ENCODE data around the gene CLPSL2. TPM values are rescaled to one million over a fixed set of nuclear protein-coding genes. Genes with fewer than 3 reads are reported as not detected.
A peak's percentile ranks its signal among the peaks of the same experiment; 100 is the strongest.

CLPSL2 gene
- total and polyA plus RNA-seq, 2 donors from 2014 or later: not detected

GRCh38 chr6:35737413-35738211, 38.8 kb upstream of the CLPSL2 start:
- peak in 2 of 5 donors; percentile 79 to 88 for DNase-seq
- Histone ChIP-seq H3K27ac (ENCODE audit: low read depth in 2 of 2, low read length in 2 of 2) (no peak overlapping the region), H3K36me3 (ENCODE audit: control insufficient read depth in 2 of 3, insufficient read depth in 3 of 3, low read length in 3 of 3) (no peaks in the 10 kb centered on the region), H3K4me3 (ENCODE audit: low read length in 3 of 3) (no peak overlapping the region), H3K9ac (ENCODE audit: low read length in 3 of 3) (peak overlapping the region in 1 of 3 donors; percentile 67), H3K27me3 (ENCODE audit: control insufficient read depth, insufficient read depth, low read length) (no peaks in the 10 kb centered on the region), H3K4me1 (ENCODE audit: control insufficient read depth in 2 of 3, insufficient read depth in 2 of 3, low read depth in 1 of 3, low read length in 3 of 3) (peaks cover 3 to 18% (median 13%) of the 10 kb centered on the region in 3 donors), H3K9me3 (ENCODE audit: control insufficient read depth in 2 of 3, insufficient read depth in 1 of 3, low read length in 3 of 3) (no peaks in the 10 kb centered on the region)
- intact Hi-C loops (cut with DNase I): loop anchor here (5.0 kb wide), 2 partner anchors 155 to 215 kb away; no protein-coding TSS in a partner anchor
- no peak for FAIRE-seq
- peak; percentile 91 for TF ChIP-seq CTCF (IDR thresholded peaks at IDR 0.05; ENCODE audit: borderline replicate concordance, extremely low read depth, insufficient read depth)

GRCh38 chr6:35739645-35740524, 36.5 kb upstream of the CLPSL2 start:
- Histone ChIP-seq H3K9ac (ENCODE audit: low read length in 3 of 3) (no peak overlapping the region), H3K4me1 (ENCODE audit: control insufficient read depth in 2 of 3, insufficient read depth in 2 of 3, low read depth in 1 of 3, low read length in 3 of 3) (peaks cover 3 to 10% (median 9%) of the 10 kb centered on the region in 3 donors), H3K4me3 (ENCODE audit: low read length in 3 of 3) (no peak overlapping the region), H3K27me3 (ENCODE audit: control insufficient read depth, insufficient read depth, low read length) (no peaks in the 10 kb centered on the region), H3K9me3 (ENCODE audit: control insufficient read depth in 2 of 3, insufficient read depth in 1 of 3, low read length in 3 of 3) (no peaks in the 10 kb centered on the region), H3K36me3 (ENCODE audit: control insufficient read depth in 2 of 3, insufficient read depth in 3 of 3, low read length in 3 of 3) (no peaks in the 10 kb centered on the region), H3K27ac (ENCODE audit: low read depth in 2 of 2, low read length in 2 of 2) (peak overlapping the region in 1 of 2 donors; percentile 18)
- DNase-seq (peak in 1 of 5 donors; percentile 31), FAIRE-seq (no peak)
- TF ChIP-seq CTCF (IDR thresholded peaks at IDR 0.05; ENCODE audit: borderline replicate concordance, extremely low read depth, insufficient read depth): no peak
- intact Hi-C loops (cut with DNase I): loop anchor here (5.0 kb wide), 2 partner anchors 158 to 218 kb away; no protein-coding TSS in a partner anchor

- FAIRE-seq: no peak
- no peak for TF ChIP-seq CTCF (IDR thresholded peaks at IDR 0.05; ENCODE audit: borderline replicate concordance, extremely low read depth, insufficient read depth)
- intact Hi-C loops (cut with DNase I): no loop called here
- no peak for DNase-seq
- peaks cover 0 to under 1% (median 0%) of the 10 kb centered on the region in 3 donors for H3K9me3 ChIP-seq (ENCODE audit: control insufficient read depth in 2 of 3, insufficient read depth in 1 of 3, low read length in 3 of 3)
- H3K4me1 ChIP-seq (ENCODE audit: control insufficient read depth in 2 of 3, insufficient read depth in 2 of 3, low read depth in 1 of 3, low read length in 3 of 3): peaks cover 2 to 6% (median 3%) of the 10 kb centered on the region in 3 donors
- no peak overlapping the region for H3K9ac ChIP-seq (ENCODE audit: low read length in 3 of 3)
- no peak overlapping the region for H3K27ac ChIP-seq (ENCODE audit: low read depth in 2 of 2, low read length in 2 of 2)
- H3K27me3 ChIP-seq (ENCODE audit: control insufficient read depth, insufficient read depth, low read length): no peaks in the 10 kb centered on the region
- H3K4me3 ChIP-seq (ENCODE audit: low read length in 3 of 3): no peak overlapping the region
- no peaks in the 10 kb centered on the region for H3K36me3 ChIP-seq (ENCODE audit: control insufficient read depth in 2 of 3, insufficient read depth in 3 of 3, low read length in 3 of 3)
These were observed 33.6 kb upstream of the CLPSL2 start for GRCh38 chr6:35742842-35743241.
